ENCODE data around the gene STOM.

Gene STOM

DNA sequence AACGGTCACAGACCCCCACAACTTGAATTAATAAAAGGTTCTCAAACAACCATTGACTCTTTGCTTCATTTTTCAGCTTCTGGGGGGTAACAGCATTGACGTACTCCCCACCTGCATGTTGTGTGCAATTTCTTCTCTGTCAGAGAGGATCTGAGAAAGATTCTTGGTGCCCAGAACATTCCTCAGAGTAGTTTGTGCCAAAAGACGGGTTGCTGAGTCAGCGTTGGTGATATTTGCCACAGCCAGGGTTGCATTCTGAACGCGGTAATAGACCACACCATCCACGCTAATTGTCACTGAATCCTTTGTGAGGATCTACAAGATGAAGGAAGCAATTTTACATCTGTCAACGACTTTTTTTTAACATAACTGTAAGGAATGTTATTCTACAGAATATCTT lies 21.0 kb downstream of the STOM start:
- Histone ChIP-seq H3K9ac (ENCODE audit: low read length) (no peak overlapping the region), H3K4me3 (ENCODE audit: low read length) (no peak overlapping the region), H3K4me1 (ENCODE audit: low read length) (peaks cover 15% of the 10 kb centered on the region), H3F3A (ENCODE audit: insufficient read depth, low read length) (no peaks in the 10 kb centered on the region; the same call in 1 of the 2 replicates), H3K9me2 (replicated peaks; ENCODE audit: insufficient read depth, low read length) (no peaks in the 10 kb centered on the region), H3K9me3 (replicated peaks; ENCODE audit: insufficient read depth, low read length) (no peaks in the 10 kb centered on the region), H3K27ac (ENCODE audit: low read length) (no peak overlapping the region), H4K20me1 (ENCODE audit: insufficient read depth, low read length) (no peaks in the 10 kb centered on the region), H3K36me3 (replicated peaks; ENCODE audit: insufficient read depth, low read length) (no peaks in the 10 kb centered on the region), H3K79me2 (ENCODE audit: low read length) (no peaks in the 10 kb centered on the region), H3K27me3 (replicated peaks; ENCODE audit: insufficient read depth, low read length) (no peaks in the 10 kb centered on the region), H3K4me2 (ENCODE audit: low read depth, low read length) (no peak overlapping the region), H2AFZ (ENCODE audit: low read length) (no peak overlapping the region)
- DNase-seq, result no peak
- TF ChIP-seq EZH2 (optimal IDR thresholded peaks at IDR 0.05; ENCODE audit: low read depth, low read length), result no peak

- no peaks in the 10 kb centered on the region for H3K9me3 ChIP-seq (replicated peaks; ENCODE audit: insufficient read depth, low read length)
- H4K20me1 ChIP-seq (ENCODE audit: insufficient read depth, low read length), result no peaks in the 10 kb centered on the region
- peaks cover 18% of the 10 kb centered on the region for H3K4me1 ChIP-seq (ENCODE audit: low read length)
- H3K9me2 ChIP-seq (replicated peaks; ENCODE audit: insufficient read depth, low read length), result no peaks in the 10 kb centered on the region
- TF ChIP-seq, protein P1, sequence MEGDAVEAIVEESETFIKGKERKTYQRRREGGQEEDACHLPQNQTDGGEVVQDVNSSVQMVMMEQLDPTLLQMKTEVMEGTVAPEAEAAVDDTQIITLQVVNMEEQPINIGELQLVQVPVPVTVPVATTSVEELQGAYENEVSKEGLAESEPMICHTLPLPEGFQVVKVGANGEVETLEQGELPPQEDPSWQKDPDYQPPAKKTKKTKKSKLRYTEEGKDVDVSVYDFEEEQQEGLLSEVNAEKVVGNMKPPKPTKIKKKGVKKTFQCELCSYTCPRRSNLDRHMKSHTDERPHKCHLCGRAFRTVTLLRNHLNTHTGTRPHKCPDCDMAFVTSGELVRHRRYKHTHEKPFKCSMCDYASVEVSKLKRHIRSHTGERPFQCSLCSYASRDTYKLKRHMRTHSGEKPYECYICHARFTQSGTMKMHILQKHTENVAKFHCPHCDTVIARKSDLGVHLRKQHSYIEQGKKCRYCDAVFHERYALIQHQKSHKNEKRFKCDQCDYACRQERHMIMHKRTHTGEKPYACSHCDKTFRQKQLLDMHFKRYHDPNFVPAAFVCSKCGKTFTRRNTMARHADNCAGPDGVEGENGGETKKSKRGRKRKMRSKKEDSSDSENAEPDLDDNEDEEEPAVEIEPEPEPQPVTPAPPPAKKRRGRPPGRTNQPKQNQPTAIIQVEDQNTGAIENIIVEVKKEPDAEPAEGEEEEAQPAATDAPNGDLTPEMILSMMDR (IDR thresholded peaks at IDR 0.05; ENCODE audit: low read length), result no peak
- no peak for TF ChIP-seq EZH2phosphoT487 (IDR thresholded peaks at IDR 0.05; ENCODE audit: low read length)
- no peak for TF ChIP-seq EZH2 (optimal IDR thresholded peaks at IDR 0.05; ENCODE audit: low read depth, low read length)
- H2AFZ ChIP-seq (ENCODE audit: low read length), result no peak overlapping the region
- H3K79me2 ChIP-seq (ENCODE audit: low read length), result no peaks in the 10 kb centered on the region
- H3K36me3 ChIP-seq (replicated peaks; ENCODE audit: insufficient read depth, low read length), result no peaks in the 10 kb centered on the region
- H3K4me2 ChIP-seq (ENCODE audit: low read depth, low read length), result no peak overlapping the region
- H3K27me3 ChIP-seq (replicated peaks; ENCODE audit: insufficient read depth, low read length), result no peaks in the 10 kb centered on the region
- DNase-seq, result no peak
- no peak overlapping the region for H3K27ac ChIP-seq (ENCODE audit: low read length)
- no peak overlapping the region for H3K4me3 ChIP-seq (ENCODE audit: low read length)
- no peak overlapping the region for H3K9ac ChIP-seq (ENCODE audit: low read length)
- H3F3A ChIP-seq (ENCODE audit: insufficient read depth, low read length), result no peaks in the 10 kb centered on the region; the same call in 1 of the 2 replicates
These were observed 21.8 kb downstream of the STOM start for GRCh38 chr9:121348221-121348620.

DNA sequence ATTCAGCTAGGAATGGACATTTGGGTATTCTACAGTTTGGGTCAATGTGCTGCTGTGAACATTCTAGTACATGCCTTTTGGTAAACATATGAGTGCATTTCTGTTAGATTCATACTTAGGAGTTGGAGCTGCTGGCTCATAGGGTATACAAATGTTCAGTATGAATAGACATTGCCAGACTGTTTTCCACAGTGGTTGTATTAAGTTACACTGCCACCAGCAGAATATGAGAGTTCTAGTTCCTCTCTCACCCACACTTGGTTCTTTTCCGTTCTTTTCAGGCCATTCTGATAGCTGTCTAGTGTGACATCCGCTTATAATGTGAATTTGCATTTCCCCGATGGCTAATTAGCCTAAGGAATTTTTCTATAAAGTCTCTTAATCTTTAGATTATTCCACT lies 25.0 kb downstream of the STOM start:
- no peak overlapping the region for H3K9ac ChIP-seq (ENCODE audit: low read length)
- H3K27ac ChIP-seq (ENCODE audit: low read length), result peak overlapping the region; percentile 50; the same call in 1 of the 2 replicates
- TF ChIP-seq, protein P1 (IDR thresholded peaks at IDR 0.05; ENCODE audit: low read length), result no peak
- TF ChIP-seq EZH2 (optimal IDR thresholded peaks at IDR 0.05; ENCODE audit: low read depth, low read length) (no peak), EZH2phosphoT487 (IDR thresholded peaks at IDR 0.05; ENCODE audit: low read length) (no peak)
- no peak for DNase-seq
- peaks cover 24% of the 10 kb centered on the region for H3K4me1 ChIP-seq (ENCODE audit: low read length)
- no peaks in the 10 kb centered on the region for H3K36me3 ChIP-seq (replicated peaks; ENCODE audit: insufficient read depth, low read length)
- H3K9me3 ChIP-seq (replicated peaks; ENCODE audit: insufficient read depth, low read length), result no peaks in the 10 kb centered on the region
- no peaks in the 10 kb centered on the region for H3K9me2 ChIP-seq (replicated peaks; ENCODE audit: insufficient read depth, low read length)
- 0 out of 2 replicates have a peak overlapping the region, but pooled peaks have one; percentile 24 for H2AFZ ChIP-seq (ENCODE audit: low read length)
- H4K20me1 ChIP-seq (ENCODE audit: insufficient read depth, low read length), result no peaks in the 10 kb centered on the region
- H3K27me3 ChIP-seq (replicated peaks; ENCODE audit: insufficient read depth, low read length), result no peaks in the 10 kb centered on the region
- H3K4me2 ChIP-seq (ENCODE audit: low read depth, low read length), result peak overlapping the region; percentile 22; the same call in 1 of the 2 replicates
- H3K4me3 ChIP-seq (ENCODE audit: low read length), result no peak overlapping the region
- peaks cover 3% of the 10 kb centered on the region; the same call in 1 of the 2 replicates for H3F3A ChIP-seq (ENCODE audit: insufficient read depth, low read length)
- H3K79me2 ChIP-seq (ENCODE audit: low read length), result no peaks in the 10 kb centered on the region

DNA sequence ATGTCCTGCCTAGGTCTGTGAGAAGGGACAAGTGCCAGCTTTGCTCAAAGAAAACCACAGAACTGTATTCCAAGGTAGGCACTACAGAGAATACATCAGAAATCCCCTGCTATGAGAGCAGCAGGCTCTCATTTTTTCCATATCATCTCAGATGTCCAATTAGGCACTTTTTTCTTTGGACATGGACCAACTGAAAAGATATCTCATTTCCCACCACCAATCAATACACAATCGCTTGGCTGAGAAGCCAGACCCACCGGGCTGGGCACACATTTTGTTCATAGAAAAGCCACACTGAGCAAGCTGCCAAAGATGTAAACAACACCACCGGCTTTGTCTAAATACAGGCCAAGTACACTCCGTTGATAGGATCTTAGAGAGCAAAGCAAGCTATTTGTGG lies 25.9 kb downstream of the STOM start:
- Histone ChIP-seq H3K79me2 (ENCODE audit: low read length) (no peaks in the 10 kb centered on the region), H2AFZ (ENCODE audit: low read length) (no peak overlapping the region), H3K9me2 (replicated peaks; ENCODE audit: insufficient read depth, low read length) (no peaks in the 10 kb centered on the region), H3K9me3 (replicated peaks; ENCODE audit: insufficient read depth, low read length) (no peaks in the 10 kb centered on the region), H3K27ac (ENCODE audit: low read length) (peak overlapping the region; percentile 50; the same call in 1 of the 2 replicates), H4K20me1 (ENCODE audit: insufficient read depth, low read length) (no peaks in the 10 kb centered on the region), H3K4me2 (ENCODE audit: low read depth, low read length) (peak overlapping the region; percentile 22; the same call in 1 of the 2 replicates), H3K36me3 (replicated peaks; ENCODE audit: insufficient read depth, low read length) (no peaks in the 10 kb centered on the region), H3K4me1 (ENCODE audit: low read length) (peaks cover 24% of the 10 kb centered on the region), H3K9ac (ENCODE audit: low read length) (no peak overlapping the region), H3F3A (ENCODE audit: insufficient read depth, low read length) (peaks cover 3% of the 10 kb centered on the region; the same call in 1 of the 2 replicates), H3K27me3 (replicated peaks; ENCODE audit: insufficient read depth, low read length) (no peaks in the 10 kb centered on the region), H3K4me3 (ENCODE audit: low read length) (no peak overlapping the region)
- no peak for TF ChIP-seq EZH2 (optimal IDR thresholded peaks at IDR 0.05; ENCODE audit: low read depth, low read length)
- TF ChIP-seq, protein P1 (IDR thresholded peaks at IDR 0.05; ENCODE audit: low read length), result no peak
- TF ChIP-seq EZH2phosphoT487 (IDR thresholded peaks at IDR 0.05; ENCODE audit: low read length), result no peak
- no peak for DNase-seq

Data from MM.1S (cell line).